NCI-H146 (cell line): ENCODE data around the gene ATP2B1.

ENCODE experiments used
- DNase-seq: peaks from one replicate; lab custom pipeline; 2025; lab: John Stamatoyannopoulos, UW

The ATP2B1 gene

DNA sequence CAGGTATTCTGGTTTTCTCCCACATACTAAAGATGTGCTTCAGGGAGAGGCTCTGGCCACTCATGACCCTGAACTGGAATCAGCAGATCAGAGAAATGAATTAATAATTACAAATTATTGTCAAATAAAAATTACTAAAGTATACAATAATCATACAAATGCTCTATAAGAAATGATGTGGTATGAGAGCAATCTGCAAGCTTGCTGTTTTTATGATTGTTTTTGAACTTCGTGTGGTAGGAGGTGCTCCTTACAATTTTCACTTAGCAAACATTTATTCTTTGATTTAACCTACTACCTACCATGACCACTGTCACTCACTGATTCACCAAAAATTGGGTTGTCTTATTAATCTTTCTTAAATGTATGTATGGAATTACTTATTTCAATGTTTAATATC lies 16.2 kb downstream of the ATP2B1 start:
- DNase-seq = no peak

DNA sequence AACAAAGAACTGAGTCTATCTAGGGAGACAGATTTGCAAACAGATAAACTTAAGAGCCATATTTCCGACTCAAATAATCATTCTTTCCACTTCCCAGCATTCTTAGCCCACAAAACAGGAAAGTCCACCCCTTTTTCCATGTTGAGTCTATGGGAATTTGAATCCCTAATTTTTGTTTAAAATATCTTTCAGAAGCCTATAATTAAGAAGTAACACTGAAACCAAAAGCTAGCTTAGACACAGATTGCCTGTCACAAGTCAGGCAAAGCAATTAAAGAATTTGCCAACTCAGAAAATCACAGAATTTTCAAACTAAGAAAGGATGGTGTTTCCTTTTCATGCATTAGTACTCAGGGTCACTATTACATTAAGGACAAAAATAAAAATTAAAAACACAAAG lies 17.0 kb downstream of the ATP2B1 start:
- DNase-seq = no peak

DNA sequence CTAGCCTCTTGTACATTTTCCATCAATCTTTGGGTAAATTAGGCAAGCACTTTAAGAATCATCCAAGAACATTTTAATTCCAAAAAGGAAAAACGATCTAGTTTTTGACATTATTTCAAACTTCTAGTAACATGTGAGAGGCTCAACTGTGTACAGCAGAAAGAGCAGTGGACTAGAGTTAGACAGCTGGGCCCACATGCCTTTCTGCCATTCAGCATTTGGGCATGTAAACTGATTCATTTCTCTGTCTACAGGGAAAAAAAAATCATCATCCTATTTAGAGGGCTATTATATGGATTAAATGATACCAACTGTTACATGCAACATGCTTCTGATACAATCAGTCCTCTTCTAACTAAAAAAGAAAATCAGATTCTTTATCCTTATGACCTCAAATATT lies 17.7 kb downstream of the ATP2B1 start:
- DNase-seq = no peak

DNA sequence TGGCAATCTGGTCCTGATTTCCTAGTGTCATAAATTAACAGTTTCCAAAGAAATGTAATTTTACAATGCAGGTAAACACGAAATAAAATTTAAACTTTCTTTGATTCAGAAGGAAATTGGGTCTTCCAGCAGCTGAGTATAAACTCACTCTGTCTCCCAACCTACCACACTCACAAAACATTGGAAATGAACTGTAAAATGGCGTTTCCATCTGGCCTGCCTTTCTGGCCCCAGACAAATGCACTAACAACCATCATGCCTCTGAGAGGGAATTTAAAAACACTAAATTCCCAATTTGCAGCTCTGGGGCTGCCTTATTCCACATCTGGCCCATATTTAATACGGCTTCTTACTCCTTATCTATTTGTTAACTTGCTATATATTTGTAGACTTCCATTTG lies 19.3 kb downstream of the ATP2B1 start:
- no peak for DNase-seq

DNA sequence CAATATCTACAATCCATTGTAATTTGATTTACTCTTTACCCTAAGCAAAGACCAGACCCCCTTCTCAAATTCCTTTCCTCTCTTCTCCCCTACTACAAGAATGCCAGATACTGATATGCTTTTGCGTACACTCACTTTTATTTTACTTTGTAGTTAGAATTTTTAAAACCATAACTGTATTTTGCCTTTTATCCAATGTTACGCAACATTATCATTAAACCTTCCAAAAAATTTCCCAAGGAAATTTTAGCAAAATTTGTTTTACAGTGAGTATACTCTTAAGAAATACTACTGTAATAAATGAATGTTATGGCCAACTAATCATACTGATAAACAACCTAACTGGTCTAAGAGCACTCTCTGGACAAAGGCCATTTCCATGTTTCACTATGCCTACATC lies 22.3 kb downstream of the ATP2B1 start:
- no peak for DNase-seq

DNA sequence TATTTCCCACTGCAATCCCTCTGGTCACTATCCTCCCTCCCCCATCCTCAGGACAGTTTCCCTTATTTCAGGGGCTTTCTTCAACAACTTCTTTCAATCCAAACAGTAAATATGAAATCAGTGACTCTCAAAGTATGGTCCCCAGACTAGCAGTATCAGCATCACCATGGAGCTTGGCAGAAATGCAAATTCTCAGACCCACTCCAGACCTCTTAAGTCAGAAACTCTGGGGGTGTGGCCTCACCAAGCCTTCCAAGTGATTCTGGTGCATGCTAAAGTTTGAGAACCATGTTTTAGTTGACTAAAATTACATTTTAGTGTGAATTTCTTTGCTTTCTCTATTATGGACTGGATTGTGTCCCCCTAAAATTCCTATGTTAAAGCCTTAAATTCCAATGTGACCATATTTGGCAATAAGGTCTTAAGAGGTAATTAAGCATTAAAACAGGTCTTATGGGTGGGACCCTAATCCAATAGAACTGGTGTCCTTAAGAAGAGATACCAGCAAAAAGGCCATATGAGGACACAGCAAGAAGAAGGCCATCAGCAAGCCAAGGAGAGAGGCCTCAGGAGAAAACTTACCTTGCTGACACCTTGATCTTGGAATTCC lies 23.2 kb downstream of the ATP2B1 start:
- DNase-seq = no peak

DNA sequence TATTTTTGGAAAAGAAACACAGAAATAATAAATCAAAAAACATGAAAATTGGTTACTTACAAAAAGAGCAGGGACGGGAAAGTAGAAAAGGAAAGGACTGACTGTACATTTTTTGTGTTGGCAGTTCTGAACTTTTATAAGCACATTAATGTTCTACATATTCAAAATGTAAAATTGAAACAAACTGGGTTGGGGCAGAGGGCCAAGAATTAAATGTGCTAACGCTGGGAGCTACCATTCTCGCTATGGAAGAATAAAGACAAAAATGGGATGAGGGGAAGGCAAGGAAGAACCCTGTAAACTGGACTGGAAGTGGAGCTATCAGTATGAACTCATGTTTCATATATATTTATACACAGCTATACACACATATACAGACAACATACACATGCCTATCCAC lies 24.5 kb downstream of the ATP2B1 start:
- no peak for DNase-seq

DNA sequence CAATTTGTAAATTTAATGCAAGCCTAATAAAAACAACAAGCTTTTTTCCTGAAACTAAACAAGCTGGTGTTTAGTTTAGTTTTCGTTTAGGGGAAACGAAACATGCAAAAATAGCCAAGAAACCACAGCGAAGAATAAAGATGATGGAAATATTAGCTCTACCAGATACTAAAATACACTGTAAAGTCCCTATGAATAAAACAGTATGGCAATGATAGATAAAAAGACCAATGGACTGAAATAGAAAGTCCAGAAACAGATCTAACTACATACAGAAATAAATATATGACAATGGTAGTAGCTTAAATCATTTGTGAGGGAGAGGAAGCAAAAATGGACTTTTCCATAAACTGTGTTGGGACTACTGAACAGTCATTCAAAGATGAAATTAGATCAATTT lies 26.4 kb downstream of the ATP2B1 start:
- no peak for DNase-seq

DNA sequence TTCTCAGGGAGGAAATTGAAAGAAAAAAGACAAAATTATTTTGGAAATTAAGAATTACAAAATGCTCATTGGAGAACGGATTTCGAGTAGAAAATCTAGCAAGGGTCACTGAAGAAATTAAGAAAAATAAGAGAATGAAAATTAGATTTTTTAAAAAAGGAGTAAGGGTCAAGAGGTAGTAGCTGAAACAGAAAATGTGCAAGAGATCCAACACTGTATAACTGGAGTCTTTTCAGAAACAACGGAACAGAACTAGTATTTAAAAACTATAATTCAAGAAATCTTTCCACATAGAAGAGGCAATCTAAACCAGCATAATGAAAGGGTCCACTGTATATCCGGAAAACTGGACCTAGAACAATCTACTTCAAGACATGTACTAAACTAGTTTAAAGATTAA lies 28.2 kb downstream of the ATP2B1 start:
- DNase-seq = no peak

DNA sequence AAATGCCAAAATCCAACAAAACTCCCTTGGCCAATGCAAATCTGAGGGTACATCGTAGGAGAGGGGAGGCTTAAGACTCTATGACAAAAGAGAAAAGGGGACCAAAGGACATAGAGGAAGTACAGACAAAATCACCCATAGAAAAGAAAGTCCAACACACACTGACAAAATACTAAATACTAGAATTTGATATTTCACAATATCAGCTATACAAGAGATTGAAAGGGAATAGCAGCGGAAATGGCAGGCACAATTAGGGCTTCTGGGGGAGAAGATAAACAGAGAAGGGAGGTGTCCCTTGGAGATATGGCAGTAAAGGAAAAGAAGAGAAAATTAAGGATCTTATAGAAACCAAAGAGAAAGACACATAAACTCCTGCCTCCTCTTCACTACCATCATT lies 29.0 kb downstream of the ATP2B1 start:
- DNase-seq = no peak

DNA sequence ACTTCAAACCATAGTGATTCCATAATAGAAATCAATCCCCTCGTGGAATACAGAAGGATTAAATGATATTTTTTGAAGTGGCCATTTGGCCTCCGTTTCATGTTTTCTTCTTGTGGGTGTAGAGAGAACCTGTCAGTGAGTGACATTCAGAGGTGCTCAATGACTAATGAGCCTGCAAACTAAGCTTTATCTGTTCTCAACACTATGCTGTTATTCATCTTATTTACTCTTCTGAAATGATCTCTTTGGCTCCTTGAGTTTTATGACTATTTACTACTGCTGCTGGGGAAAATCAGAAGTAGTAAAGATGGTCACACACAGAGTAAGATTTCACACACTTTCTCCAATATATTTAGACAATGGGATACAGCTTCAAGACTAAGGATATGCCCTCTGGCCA lies 30.4 kb downstream of the ATP2B1 start:
- DNase-seq = no peak

DNA sequence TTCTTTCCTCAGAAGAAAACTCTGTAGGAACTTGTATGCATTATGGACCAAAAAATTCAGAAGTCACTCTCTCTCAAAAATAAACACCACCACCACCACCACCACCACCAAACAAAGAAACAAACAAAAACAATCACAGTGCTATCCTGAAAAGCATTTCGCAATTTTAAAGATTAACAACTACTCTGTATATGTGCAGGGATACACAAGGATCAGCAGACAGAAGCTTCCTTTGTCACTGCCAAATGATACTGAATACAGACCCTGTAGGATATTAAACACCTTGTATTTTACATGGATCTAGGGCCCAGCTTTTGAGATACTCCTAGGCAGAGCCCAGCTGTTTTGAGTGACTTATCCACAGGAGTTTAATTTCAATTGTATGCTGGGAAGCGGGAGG lies 31.7 kb downstream of the ATP2B1 start:
- DNase-seq = no peak

DNA sequence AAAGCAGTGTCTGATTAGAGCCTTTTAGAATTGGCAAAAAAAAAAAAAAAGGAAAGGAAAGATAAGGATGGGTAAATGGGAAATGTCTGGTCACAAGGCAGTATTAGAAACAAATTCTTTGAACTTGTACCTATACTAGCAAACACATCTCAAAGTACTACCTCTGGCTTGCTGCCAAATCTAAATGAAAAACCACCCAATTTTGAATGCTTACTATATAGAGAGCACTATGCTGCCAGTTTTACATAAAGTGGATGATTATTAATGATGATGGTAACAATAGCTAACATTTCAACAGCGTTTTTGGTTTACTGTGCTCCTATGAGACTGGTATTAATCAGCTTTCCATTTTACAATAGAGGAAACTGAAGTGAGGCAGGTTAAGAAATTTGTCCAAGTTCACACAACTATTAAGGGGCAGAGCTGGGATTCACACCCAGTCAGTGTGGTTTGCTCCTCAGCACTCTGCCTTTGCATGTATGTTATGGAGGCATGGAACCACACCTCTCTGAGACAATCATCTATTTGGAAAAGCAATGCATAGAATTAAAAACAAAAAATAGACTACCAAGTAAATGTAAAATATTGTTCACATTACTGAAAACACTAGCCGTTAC lies 34.2 kb downstream of the ATP2B1 start:
- DNase-seq = no peak

DNA sequence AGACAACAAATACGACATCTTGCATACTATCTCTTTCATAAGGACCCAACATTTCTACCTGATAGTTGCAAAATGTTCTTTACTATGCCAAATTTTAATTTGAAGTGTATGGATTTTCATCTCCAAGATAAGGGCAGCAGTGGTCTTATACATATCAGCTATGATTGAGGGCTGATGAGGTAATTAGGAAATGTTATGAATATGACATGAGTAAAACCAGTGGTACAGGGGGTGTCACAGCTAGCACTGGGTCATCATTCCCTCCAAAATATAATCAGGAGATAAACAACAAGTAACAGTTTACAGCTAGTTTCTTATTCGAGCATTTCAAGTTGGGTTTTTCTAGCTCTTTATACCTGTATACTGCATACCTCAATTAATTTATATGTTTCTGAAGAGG lies 35.0 kb downstream of the ATP2B1 start:
- no peak for DNase-seq

DNA sequence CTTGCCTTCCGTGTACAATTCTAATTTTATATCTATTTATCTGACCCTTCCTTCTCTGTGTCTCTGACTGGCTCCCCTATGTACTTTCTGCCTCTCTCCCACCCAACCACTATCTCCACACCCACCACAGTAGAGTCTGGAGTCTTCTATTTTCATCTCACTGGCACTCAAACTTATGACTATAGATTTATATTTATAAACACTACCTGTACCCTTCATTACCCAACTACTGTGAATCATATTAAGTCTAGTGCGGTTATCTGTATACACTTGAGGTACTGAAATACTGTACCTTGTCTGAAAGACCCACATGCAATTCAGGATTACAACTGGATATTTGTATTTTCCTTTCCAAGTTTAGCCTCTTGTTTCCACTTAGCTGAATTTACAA lies 36.1 kb downstream of the ATP2B1 start:
- DNase-seq = no peak

DNA sequence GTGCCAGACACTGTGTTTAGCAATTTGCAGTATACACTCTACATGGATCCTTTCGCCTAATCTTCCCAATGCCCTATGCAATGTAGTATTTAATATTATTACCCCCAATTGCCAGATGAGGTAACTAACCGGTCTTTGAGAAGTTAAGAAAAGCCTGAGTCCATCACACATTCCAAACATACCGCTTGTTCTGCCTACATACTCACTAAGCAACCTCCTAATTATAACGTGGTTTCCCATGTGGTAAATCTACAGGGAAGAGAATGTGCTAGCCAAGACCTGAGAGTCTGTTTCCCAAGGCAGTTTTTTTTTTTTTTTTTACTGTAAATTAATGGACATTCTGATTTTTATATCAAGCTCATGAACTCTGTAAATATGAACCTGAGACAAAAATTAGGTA lies 37.2 kb downstream of the ATP2B1 start:
- DNase-seq = no peak

DNA sequence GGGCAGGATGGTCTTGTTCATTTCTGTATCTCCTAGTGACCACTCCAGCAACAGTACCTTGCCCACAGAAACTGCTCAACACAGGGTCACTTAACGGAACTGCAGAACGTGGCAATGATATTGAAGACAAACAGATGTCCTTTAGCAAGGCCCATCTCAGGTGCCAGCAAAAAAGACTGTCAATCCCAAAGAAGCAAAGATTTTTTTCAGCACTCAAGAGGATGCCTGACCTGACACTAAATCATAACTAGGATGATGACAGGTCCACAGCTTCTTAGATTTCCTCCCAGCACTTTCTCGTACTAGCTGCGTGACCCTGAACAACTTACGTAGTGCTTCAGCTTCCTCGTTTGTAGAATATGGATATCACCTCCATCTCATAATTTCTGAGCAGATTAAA lies 39.4 kb downstream of the ATP2B1 start:
- no peak for DNase-seq

DNA sequence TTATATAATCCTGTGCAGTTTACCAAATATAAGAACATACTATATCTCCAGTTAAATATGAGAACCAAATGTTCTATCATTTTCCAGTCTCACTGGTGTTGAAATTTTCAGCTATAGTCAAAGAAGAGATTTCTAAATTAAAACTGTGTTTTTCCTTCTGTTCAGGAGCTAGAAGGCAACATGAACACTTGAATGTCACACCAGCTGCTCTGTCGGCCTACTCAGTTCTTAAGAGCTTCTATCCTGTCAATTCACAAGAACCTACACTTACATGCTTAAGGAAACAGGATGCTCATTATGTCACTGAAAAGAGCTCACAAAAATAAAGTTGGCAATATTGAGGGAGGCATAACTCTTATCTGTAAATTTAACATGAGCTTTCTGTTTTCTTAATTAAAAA lies 43.1 kb downstream of the ATP2B1 start:
- no peak for DNase-seq

DNA sequence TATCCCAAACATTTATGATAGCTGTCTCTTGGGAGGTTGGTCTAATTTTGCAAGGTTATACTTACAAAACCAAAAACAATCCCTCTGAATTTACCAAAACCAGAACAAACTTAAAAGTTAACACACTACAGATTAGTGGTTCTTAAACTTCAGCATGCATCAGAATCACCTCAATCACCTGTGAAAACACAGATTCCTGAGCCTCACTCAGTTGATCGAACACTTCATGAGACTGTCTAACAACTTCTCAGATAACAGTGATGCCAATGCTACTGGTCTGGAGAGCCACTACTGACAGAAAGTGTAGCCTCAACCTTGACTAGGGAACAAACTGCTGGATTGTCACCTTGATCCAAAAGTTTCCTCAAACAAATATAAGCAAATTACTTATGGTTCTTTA lies 44.2 kb downstream of the ATP2B1 start:
- no peak for DNase-seq

DNA sequence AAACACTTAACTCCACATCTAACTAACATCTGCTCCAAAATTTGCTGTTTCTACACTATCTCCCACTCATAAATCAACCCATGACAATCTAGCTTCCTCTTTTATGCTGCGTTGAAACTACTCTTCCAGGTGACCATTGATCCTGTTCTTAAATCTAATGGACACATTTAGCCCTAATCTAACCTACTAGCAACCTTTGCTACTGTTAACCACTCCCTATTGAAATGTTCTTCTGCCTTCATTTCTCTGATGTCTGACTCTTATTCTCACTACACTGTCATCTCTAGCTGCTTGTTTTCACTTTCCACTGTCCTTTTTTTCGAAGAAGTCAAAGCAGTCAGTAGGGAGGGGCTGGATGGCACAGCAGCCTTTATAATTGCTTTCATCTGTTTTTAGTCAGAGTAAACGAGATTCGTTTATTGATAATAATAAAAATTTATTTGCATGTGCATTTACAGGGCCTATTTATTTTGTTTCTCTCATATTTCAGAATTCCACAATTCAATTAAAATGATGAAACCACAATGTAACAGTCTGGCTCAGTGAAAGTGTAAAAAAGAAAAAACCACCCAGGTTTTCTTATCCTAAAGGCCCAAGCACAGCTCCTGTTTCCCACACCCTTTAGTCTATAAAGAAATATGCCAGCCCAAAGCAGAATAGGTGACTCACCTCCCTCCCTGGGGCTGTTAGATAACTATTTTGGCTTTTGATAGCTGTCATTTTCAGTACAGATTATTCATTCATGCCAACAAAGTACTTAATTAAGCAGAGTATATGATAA lies 44.9 kb downstream of the ATP2B1 start:
- no peak for DNase-seq

DNA sequence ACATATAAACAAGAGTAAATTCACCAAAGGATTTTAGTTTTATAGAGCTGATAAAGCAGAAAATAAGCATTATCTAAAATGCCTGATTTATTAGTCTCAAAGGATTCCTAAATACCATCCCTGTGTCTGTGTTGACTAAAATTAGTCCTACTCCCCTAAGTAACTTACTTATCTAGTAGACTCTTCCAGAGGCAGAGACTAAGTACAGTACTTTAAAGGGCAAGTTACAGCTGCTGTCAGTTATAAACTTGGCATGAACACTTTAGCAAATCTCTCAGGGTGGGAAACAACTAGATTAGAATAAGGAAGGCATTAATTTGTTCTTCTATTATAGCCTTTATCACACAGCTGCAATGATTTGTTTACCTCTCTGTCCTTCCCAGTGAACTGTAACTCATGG lies 46.0 kb downstream of the ATP2B1 start:
- no peak for DNase-seq

DNA sequence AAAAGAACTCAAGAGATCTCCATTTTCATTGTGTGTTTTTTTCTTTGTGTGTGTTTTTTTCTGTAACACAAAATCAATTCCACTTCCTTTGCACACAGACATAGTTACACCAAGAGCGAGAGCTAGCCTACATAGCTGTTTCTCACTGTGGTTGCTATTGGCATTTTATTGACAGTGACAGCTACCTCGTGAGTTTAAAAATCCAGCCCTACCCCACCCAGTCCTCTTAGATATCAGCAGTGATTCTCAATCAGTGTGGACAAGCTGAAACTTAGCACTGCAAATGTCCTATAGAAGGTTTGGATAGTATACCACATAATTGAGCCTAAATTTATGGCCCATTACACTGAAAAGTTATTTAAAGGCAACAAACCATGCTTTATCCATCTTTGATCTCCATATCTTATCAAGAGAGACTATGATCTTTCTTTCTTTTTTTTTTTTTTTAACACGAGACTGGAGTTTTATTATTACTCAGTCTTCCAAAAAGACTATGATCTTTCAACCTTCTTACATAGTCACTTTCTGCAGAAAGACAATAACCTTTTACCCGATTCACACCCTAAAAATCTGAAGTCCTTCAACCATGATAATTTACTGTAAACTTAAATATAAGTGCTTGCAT lies 46.8 kb downstream of the ATP2B1 start:
- DNase-seq = no peak

DNA sequence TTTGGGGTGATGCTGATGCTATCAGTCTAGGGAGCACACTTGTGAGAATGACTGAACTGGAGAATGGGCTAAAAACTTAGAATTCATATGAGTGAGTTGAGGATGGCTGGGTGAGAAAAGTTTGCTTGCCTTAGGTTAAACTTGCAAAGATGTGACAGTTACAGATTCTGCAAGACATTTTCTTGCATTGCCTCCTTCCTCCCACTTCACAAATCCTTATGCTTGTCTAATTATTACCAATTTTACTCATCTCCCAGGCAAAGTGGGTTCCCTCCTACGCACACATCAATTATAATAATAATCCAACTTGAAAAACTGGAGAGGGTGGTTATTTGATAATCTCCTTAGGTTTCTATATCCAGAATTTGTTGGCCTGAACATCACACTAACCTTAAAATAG lies 50.9 kb downstream of the ATP2B1 start:
- DNase-seq = no peak
